T1000 (cell line): ENCODE measurements around the gene PTPRH.

ENCODE experiments used
- DNase-seq: peaks from one replicate; lab custom pipeline; 2025; ENCODE audit warnings: mixed read lengths; lab: John Stamatoyannopoulos, UW

Gene PTPRH

DNA sequence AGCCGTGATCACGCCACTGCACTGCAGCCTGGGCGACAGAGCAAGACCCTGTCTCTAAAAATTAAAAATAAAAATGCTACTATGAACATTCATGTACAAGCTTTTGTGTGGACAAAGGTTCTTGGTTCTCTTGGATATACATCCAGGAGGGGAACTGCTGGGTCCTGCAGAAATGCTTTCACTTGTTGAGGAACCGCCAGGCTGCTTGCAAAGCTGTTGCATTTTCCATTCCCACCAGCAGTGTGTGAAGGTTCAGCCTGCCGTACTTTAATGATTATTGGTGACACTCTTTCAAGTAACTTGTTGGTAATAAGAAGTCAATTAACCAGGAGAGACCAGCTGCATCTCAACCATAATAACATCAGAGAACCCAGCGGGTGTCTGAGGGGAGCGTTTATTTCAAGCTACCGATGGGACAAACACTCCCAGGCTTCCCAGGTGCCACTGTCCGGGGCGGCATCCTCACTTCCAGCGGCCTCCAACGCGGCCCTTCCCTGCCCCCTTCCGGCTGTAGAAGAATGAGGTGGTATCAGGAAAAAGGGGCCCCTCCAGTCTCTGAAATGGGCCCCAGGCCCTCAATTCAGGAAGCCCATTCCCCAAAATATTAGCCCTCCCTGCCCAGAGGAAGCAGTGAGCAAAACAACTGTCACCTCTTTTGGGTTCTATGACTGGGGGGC, 76.7 kb downstream of the PTPRH start:
- no peak for DNase-seq

DNA sequence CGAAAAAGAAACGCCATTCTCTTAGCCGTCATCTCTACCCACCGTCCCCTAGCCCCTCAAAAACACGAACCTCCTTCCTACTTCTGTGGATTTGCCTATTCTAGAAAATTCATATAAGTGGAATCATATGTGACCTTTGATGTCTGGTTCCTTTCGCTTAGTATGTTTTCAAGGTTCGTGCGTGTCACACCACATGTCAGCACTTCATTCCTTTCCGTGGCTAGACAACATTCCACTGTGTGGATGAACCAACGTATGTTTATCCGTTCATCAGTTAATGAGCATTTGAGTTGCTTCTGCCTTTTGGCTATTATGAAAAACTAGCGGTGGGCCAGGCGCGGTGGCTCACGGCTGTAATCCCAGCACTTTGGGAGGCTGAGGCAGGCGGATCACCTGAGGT, 77.9 kb downstream of the PTPRH start:
- no peak for DNase-seq
